ENCODE data around the gene IYD.

IYD gene

GRCh38 chr6:150417250-150417649 is 48.4 kb downstream of the IYD start:
- no peak for TF ChIP-seq CTCF (IDR thresholded peaks at IDR 0.05; ENCODE audit: insufficient read depth, low read length, poor library complexity, severe bottlenecking)
- no peak for DNase-seq (ENCODE audit: extremely low read depth, insufficient read length)
- no peak overlapping the region for H3K4me3 ChIP-seq (replicated peaks; ENCODE audit: low read depth, low read length)
- H3K36me3 ChIP-seq (ENCODE audit: control insufficient read depth, insufficient read depth, low read length), result no peaks in the 10 kb centered on the region
- H3K27me3 ChIP-seq (replicated peaks; ENCODE audit: control insufficient read depth, insufficient read depth, low read length), result no peaks in the 10 kb centered on the region

- DNase-seq (ENCODE audit: extremely low read depth, insufficient read length), result peak; percentile 19
- peak; percentile 71 for TF ChIP-seq CTCF (IDR thresholded peaks at IDR 0.05; ENCODE audit: insufficient read depth, low read length, poor library complexity, severe bottlenecking)
- H3K4me3 ChIP-seq (replicated peaks; ENCODE audit: low read depth, low read length), result no peak overlapping the region
Measured at GRCh38 chr6:150417899-150418826, 49.4 kb downstream of the IYD start.

DNA sequence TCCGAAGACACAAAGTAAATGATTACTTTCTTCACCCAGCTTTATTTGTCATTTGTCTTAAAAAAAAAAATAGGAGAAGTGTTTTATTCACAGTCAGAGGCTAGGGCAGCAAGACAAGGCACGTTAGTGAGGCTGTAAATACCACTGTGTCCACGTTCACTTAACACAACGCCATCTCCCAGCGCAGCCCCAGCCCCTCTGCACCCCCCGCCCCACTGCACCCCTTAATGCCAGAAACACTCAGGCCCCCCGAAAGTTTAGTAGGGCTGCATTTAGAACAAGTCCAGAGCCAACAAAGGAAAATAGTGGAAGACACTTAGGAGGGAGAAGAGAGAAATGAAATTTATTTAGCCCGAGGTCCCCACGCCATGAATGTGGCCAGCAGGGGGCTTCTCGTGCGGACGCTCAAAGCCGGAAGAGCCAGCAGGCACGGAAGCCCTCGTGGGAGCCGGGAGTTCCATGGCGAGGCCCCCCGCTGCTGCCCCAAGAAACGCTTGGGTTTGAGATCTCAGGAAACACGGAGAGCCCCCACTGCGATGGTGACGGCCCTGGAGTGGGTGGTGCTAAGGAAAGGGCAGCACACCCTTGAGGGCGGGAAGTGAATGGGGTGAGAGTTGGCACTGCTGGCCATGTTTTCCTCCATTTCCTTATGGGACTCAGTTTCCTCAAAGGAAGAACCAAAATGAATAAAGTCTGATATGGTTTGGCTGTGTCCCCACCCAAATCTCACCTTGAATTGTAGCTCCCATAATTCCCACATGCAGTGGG is 50.2 kb downstream of the IYD start:
- H3K4me3 ChIP-seq (replicated peaks; ENCODE audit: low read depth, low read length), result peak overlapping the region; percentile 30
- H3K36me3 ChIP-seq (ENCODE audit: control insufficient read depth, insufficient read depth, low read length), result no peaks in the 10 kb centered on the region
- peak; percentile 77 for TF ChIP-seq CTCF (IDR thresholded peaks at IDR 0.05; ENCODE audit: insufficient read depth, low read length, poor library complexity, severe bottlenecking)
- H3K27me3 ChIP-seq (replicated peaks; ENCODE audit: control insufficient read depth, insufficient read depth, low read length), result no peaks in the 10 kb centered on the region
- peak; percentile 30 for DNase-seq (ENCODE audit: extremely low read depth, insufficient read length)

More at GRCh38 chr6:150417899-150418826, 49.4 kb downstream of the IYD start:
- Histone ChIP-seq H3K27me3 (replicated peaks; ENCODE audit: control insufficient read depth, insufficient read depth, low read length) (no peaks in the 10 kb centered on the region), H3K36me3 (ENCODE audit: control insufficient read depth, insufficient read depth, low read length) (no peaks in the 10 kb centered on the region)

GRCh38 chr6:150420428-150420827 is 51.6 kb downstream of the IYD start:
- no peak for DNase-seq (ENCODE audit: extremely low read depth, insufficient read length)
- H3K36me3 ChIP-seq (ENCODE audit: control insufficient read depth, insufficient read depth, low read length), result no peaks in the 10 kb centered on the region
- TF ChIP-seq CTCF (IDR thresholded peaks at IDR 0.05; ENCODE audit: insufficient read depth, low read length, poor library complexity, severe bottlenecking), result no peak
- no peak overlapping the region for H3K4me3 ChIP-seq (replicated peaks; ENCODE audit: low read depth, low read length)
- H3K27me3 ChIP-seq (replicated peaks; ENCODE audit: control insufficient read depth, insufficient read depth, low read length), result no peaks in the 10 kb centered on the region

DNA sequence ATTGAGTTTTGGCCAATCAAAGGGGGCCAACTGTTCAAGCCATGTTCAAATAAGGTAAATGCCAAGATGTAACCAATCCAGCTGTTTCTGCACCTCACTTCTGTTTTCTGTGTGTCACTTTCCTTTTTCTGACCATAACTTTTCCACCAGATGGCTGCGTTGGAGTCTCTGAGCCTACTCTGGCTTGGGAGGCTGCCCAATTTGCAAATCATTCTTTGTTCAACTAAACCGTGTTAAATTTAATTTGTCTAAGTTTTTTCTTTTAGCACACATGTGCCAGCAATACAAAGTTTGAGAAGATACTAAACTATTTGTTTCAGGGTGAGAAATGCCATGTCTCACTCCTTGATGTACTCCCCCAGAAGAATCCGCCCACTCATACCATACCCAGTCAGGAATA is 52.1 kb downstream of the IYD start:
- no peaks in the 10 kb centered on the region for H3K36me3 ChIP-seq (ENCODE audit: control insufficient read depth, insufficient read depth, low read length)
- H3K4me3 ChIP-seq (replicated peaks; ENCODE audit: low read depth, low read length), result no peak overlapping the region
- no peak for TF ChIP-seq CTCF (IDR thresholded peaks at IDR 0.05; ENCODE audit: insufficient read depth, low read length, poor library complexity, severe bottlenecking)
- no peak for DNase-seq (ENCODE audit: extremely low read depth, insufficient read length)
- no peaks in the 10 kb centered on the region for H3K27me3 ChIP-seq (replicated peaks; ENCODE audit: control insufficient read depth, insufficient read depth, low read length)

Measured in GM06990 (cell line).